ENCODE data around the gene IFIT1B. TPM values are rescaled to one million over a fixed set of nuclear protein-coding genes. Genes with fewer than 3 reads are reported as not detected.

IFIT1B gene
- total RNA-seq (2011; cell fraction: chromatin; rRNA removed; ENCODE audit: low replicate concordance): not detected in 2 replicates
- not detected in 2 replicates for total RNA-seq (2011; cell fraction: nucleolus; rRNA removed)
- not detected in 2 replicates for total RNA-seq (2011; cell fraction: nucleoplasm; rRNA removed)
- total RNA-seq (2014; rRNA removed) (not detected in 2 replicates), total RNA-seq (2014; rRNA removed; fragmentation: Illumina TruSeq; extraction: Trizol) (not detected in 2 replicates), total RNA-seq (2015; rRNA removed; fragmentation: Illumina TruSeq; extraction: Trizol) (not detected in 2 replicates), total RNA-seq (2021) (not detected in 2 replicates), polyA plus RNA-seq (2011; rRNA removed) (not detected in 2 replicates), polyA plus RNA-seq (2014; fragmentation: Illumina TruSeq; extraction: Trizol) (not detected in 2 replicates), polyA plus RNA-seq (2014; fragmentation: Nextera tagmentation; extraction: Ambion mirVana) (not detected), polyA plus RNA-seq (2014; rRNA removed) (not detected in 2 replicates), polyA minus RNA-seq (2011; rRNA and poly(A)+ RNA removed) (not detected in 2 replicates), Bru-seq, nascent RNA (not detected), BruChase-seq, experiment 1, labeled RNA remaining after a 2-hour chase (not detected), BruChase-seq, experiment 2, labeled RNA remaining after a 6-hour chase (not detected)
- not detected in 2 replicates for polyA plus RNA-seq (2011; cell fraction: cytosol; rRNA removed)
- not detected in 2 replicates for polyA plus RNA-seq (2011; cell fraction: nucleus; rRNA removed)
- not detected in 2 replicates for polyA plus RNA-seq (2012)
- not detected in 2 replicates for polyA minus RNA-seq (2011; cell fraction: cytosol; rRNA and poly(A)+ RNA removed)
- not detected in 2 replicates for polyA minus RNA-seq (2011; cell fraction: nucleus; rRNA and poly(A)+ RNA removed)
- long read RNA-seq, experiment 1: 0 reads
- long read RNA-seq, experiment 2: 0 reads
- long read RNA-seq, experiment 3: 0 reads

GRCh38 chr10:89377705-89378637, at the start of gene IFIT1B:
IFIT1B (plus strand) TSS chr10:89378056; CDS start chr10:89378136, 80 bp downstream.
- CTCF ChIA-PET (ENCODE audit: low intra/inter-chr PET ratio): no interaction called here
- WGBS (ENCODE audit: insufficient coverage, low coverage, missing lambda C conversion rate): 38% methylated on average over 4 of the region's 5 CpGs
- no peak for FAIRE-seq

More at GRCh38 chr10:89377705-89378637, at the start of gene IFIT1B:
- POLR2A ChIA-PET: no interaction called here
- H3K27ac ChIP-seq (ENCODE audit: extremely low read depth, low read depth, low read length): no peak within 1 kb of the TSS
- TF ChIP-seq CBFA2T3 (IDR thresholded peaks at IDR 0.05): peak; percentile 25; the same call in 1 of the 2 replicates
- peak; percentile 71 for TF ChIP-seq REST (IDR thresholded peaks at IDR 0.05; ENCODE audit: borderline replicate concordance)
- no peak for TF ChIP-seq REST (CRISPR knock-in tag; IDR thresholded peaks at IDR 0.05; ENCODE audit: low read depth)
- no peak for TF ChIP-seq TBP (optimal IDR thresholded peaks at IDR 0.05; ENCODE audit: low read depth, low read length)
- peak; percentile 58; the same call in 1 of the 2 replicates for TF ChIP-seq EHMT2 (IDR thresholded peaks at IDR 0.05)
- TF ChIP-seq NFE2L1 (tag; IDR thresholded peaks at IDR 0.05; ENCODE audit: borderline replicate concordance, low read depth): no peak
- no peak for TF ChIP-seq YBX1 (IDR thresholded peaks at IDR 0.05)
- H3K36me3 ChIP-seq (ENCODE audit: control insufficient read depth, insufficient read depth, low read length): no peaks in the 10 kb centered on the region
- intact Hi-C loops (cut with micrococcal nuclease) (no loop called here), in situ Hi-C loops (cut with MboI) (no loop called here)
- H3K4me2 ChIP-seq (ENCODE audit: insufficient read depth, low read length): no peak within 1 kb of the TSS
- H3K4me1 ChIP-seq (replicated peaks in 1 of 2; ENCODE audit: control insufficient read depth in 2 of 2, insufficient read depth in 2 of 2, low read length in 2 of 2): peaks cover 0 to 14% of the 10 kb centered on the region in 2 experiments; a peak in 3 of 5 replicates
- no peak for DNase-seq (ENCODE audit: extremely low read depth in 1 of 4, low spot score in 3 of 4)
- H2AFZ ChIP-seq (ENCODE audit: low read depth, low read length): no peak within 1 kb of the TSS
- ATAC-seq: no peak
- no peak within 1 kb of the TSS for H3K9ac ChIP-seq (ENCODE audit: insufficient read depth in 1 of 2, low read depth in 2 of 2, low read length in 2 of 2)
- no peaks in the 10 kb centered on the region for H3K27me3 ChIP-seq (ENCODE audit: control insufficient read depth in 2 of 2, insufficient read depth in 2 of 2, low read length in 2 of 2)
- BruUV-seq (replicated peaks): no TSS peak
- no peak within 1 kb of the TSS for H3K4me3 ChIP-seq
- H3K9me1 ChIP-seq (ENCODE audit: control insufficient read depth, insufficient read depth, low read length): no peaks in the 10 kb centered on the region
- no peaks in the 10 kb centered on the region for H3K9me3 ChIP-seq (replicated peaks; ENCODE audit: control insufficient read depth, insufficient read depth, low read depth, low read length)
- H3K79me2 ChIP-seq (ENCODE audit: control insufficient read depth, insufficient read depth, low read length): no peaks in the 10 kb centered on the region
- H4K20me1 ChIP-seq (replicated peaks; ENCODE audit: control insufficient read depth, insufficient read depth, low read length): no peaks in the 10 kb centered on the region

Data from K562 (cell line).